GM12891 (cell line): ENCODE measurements around the gene ATP5F1A.

Experiments
- DNase-seq: peaks from one replicate; pipeline ENCODE4 v3.0.0; 2011; ENCODE audit warnings: low spot score; ENCODE audit not compliant: insufficient read length
- FAIRE-seq: peaks from 2 replicates; lab custom pipeline; 2011; peaks lifted over from hg19 to GRCh38; lab: Jason Lieb, UNC
- PAX5 ChIP-seq: IDR thresholded peaks from 2 replicates; pipeline ENCODE4 v1.6.1; 2011; ENCODE audit warnings: low read length, moderate library complexity, mild to moderate bottlenecking; ENCODE audit not compliant: insufficient read depth, severe bottlenecking
- POLR2A ChIP-seq: IDR thresholded peaks from 2 replicates; pipeline ENCODE4 v1.6.1; 2011; ENCODE audit warnings: low read depth, low read length, control low read depth
- POLR2AphosphoS5 ChIP-seq: IDR thresholded peaks from 2 replicates; pipeline ENCODE4 v1.6.1; 2011; ENCODE audit warnings: low read depth, low read length, control low read depth
- POU2F2 ChIP-seq: IDR thresholded peaks from 2 replicates; pipeline ENCODE4 v1.6.1; 2011; ENCODE audit warnings: low read depth, mild to moderate bottlenecking, control low read depth, low read length, moderate library complexity
- SPI1 ChIP-seq: IDR thresholded peaks from 2 replicates; pipeline ENCODE4 v1.6.1; 2011; ENCODE audit warnings: low read depth, low read length, control low read depth
- TAF1 ChIP-seq: IDR thresholded peaks from 2 replicates; pipeline ENCODE4 v1.6.1; 2011; ENCODE audit warnings: low read depth, low read length, control low read depth

Gene ATP5F1A

GRCh38 chr18:46079336-46079735 is 18.8 kb downstream of the ATP5F1A start:
- DNase-seq (no peak), FAIRE-seq (no peak)
- TF ChIP-seq POLR2AphosphoS5: 0 out of 2 replicates have a peak, but pooled peaks have one; percentile 5
- no peak for TF ChIP-seq TAF1

GRCh38 chr18:46073474-46074331 is 24.4 kb downstream of the ATP5F1A start:
- no peak for DNase-seq
- peak; percentile 48 for FAIRE-seq
- no peak for TF ChIP-seq SPI1
- no peak for TF ChIP-seq TAF1
- no peak for TF ChIP-seq POU2F2
- no peak for TF ChIP-seq POLR2A
- no peak for TF ChIP-seq PAX5
- no peak for TF ChIP-seq POLR2AphosphoS5

GRCh38 chr18:46072959-46073358 is 25.1 kb downstream of the ATP5F1A start:
- DNase-seq (no peak), FAIRE-seq (no peak)
- no peak for TF ChIP-seq POU2F2
- no peak for TF ChIP-seq SPI1
- no peak for TF ChIP-seq TAF1
- no peak for TF ChIP-seq POLR2AphosphoS5
- no peak for TF ChIP-seq POLR2A
- TF ChIP-seq PAX5: no peak

DNA sequence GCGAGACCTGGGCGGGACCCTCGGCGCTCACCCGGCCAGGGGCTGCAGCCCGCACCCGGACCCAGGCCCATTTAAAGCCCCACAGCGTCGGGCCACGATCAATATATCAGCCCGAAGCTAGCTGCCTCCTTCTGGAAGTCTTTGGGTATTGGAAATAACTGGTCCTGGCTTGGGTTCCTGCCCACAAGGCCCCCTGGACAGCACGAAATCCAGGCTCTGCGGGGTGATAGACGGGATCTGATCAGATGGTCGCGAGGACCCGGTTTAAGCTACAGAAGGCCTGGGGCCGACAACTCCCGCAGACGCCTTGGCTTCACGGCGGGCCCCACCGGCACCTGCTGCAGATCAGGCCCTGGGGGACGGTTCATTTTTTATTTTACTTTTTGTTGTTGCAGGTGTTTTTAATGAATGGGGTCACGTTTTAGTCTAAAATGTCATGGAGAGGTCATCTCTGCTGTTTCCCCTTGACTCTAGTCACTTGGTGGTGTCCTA is 25.7 kb downstream of the ATP5F1A start:
- no peak for FAIRE-seq
- TF ChIP-seq POU2F2 (0 out of 2 replicates have a peak, but pooled peaks have one; percentile 4), POLR2AphosphoS5 (no peak)

DNA sequence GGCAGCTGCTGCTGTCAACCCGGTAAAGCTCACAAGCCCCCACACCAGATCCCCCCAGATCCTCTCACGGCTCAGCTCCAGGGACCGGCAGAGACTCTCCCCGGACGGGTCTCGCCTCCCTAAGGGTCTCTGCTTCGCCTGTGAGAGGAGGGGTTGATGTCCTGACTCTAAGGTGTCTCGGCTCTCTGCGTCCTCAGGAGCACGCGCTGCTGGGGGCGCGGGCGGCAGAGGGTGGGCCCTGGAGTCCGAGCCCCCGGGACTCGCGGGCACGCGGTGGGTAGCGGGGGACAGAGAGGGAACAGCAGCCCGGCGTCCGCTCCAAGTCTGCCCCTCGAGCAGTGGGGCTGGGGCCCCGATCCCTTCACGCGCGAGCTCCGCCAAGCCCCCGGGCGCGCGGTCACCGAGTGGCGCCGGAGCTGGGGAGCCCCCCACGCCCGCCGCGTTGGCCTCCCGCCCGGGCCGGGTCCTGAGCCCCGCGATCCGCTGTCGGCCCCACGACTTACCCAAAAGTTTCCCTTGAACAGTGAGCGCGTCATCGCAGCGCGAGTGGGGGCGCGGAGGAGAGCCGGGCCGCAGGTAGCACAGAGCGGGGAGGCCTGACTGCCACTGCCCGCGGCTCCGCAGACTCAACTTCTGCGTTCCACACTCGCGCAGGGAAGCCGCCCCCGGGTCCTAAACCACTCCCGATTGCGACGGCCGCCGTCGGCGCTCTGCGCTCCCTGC is 26.3 kb downstream of the ATP5F1A start, which contains the start of gene PSTPIP2:
Gene PSTPIP2, minus strand, starts transcription at position 608 of the 723 bp plus-strand sequence. Its CDS starts 72 bp downstream, at position 536.
- DNase-seq (peak; percentile 49), FAIRE-seq (peak; percentile 90)
- TF ChIP-seq POU2F2: peak; percentile 39; the same call in 1 of the 2 replicates
- TF ChIP-seq POLR2AphosphoS5: peak; percentile 51; the same call in 1 of the 2 replicates
- TF ChIP-seq TAF1: peak; percentile 62; the same call in 1 of the 2 replicates
- peak; percentile 60 for TF ChIP-seq POLR2A
- TF ChIP-seq PAX5: no peak
- TF ChIP-seq SPI1: no peak

More for the DNA sequence above, 25.7 kb downstream of the ATP5F1A start:
- DNase-seq: no peak

- peak; percentile 74 for TF ChIP-seq SPI1
- TF ChIP-seq PAX5: no peak
- FAIRE-seq: peak; percentile 52
- DNase-seq: no peak
Measured at GRCh38 chr18:46070815-46071652, 27.1 kb downstream of the ATP5F1A start.

GRCh38 chr18:46070232-46070631 is 27.9 kb downstream of the ATP5F1A start:
- TF ChIP-seq PAX5 (no peak), POLR2A (no peak), POLR2AphosphoS5 (no peak), SPI1 (no peak), POU2F2 (no peak), TAF1 (no peak)
- FAIRE-seq: peak; percentile 74
- DNase-seq: no peak

DNA sequence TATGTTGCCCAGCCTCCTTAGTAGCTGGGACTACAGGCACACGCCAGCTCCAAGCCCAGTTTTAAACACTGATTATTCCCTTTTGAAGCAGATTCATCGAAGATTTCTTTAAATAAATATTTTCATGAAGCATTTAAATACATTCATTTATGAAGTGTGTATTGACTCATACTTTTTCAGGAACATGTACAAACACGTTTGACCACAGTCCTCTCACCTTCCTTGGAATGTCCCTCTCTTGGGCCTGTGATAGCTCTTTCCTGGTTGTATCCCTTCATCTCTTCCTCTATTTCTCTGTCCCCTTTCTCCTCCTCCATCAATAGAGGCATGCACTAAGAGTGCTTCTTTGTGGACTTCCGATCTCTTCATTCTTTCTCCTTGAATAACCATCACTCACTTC is 28.6 kb downstream of the ATP5F1A start:
- DNase-seq (no peak), FAIRE-seq (peak; percentile 47)
- no peak for TF ChIP-seq POLR2A
- no peak for TF ChIP-seq POU2F2
- TF ChIP-seq POLR2AphosphoS5: no peak
- 0 out of 2 replicates have a peak, but pooled peaks have one; percentile 16 for TF ChIP-seq SPI1
- TF ChIP-seq PAX5: no peak

DNA sequence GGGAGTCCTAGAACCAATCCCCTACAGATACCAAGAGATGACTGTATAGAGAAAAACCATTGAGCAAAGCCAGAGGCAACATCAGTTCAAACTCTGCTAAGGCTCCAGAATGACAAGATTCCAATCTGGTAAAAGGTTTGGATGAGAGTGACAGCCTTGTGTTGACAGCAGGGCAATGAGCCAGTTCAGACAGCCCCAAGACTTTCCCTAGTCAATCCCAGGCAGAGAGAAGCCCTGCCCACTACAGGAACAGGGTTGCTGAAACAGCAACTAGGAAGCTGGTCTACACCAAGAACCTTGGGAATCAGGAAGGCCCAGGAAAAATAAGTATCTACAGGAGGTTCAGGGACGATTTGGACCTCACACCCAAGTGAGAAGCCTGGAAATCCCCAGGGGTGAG is 29.3 kb downstream of the ATP5F1A start:
- no peak for DNase-seq
- no peak for FAIRE-seq
- TF ChIP-seq PAX5: no peak
- no peak for TF ChIP-seq POLR2A
- no peak for TF ChIP-seq POLR2AphosphoS5
- TF ChIP-seq POU2F2: no peak
- no peak for TF ChIP-seq SPI1
- TF ChIP-seq TAF1: no peak
